ENCODE measurements around the gene SVEP1. TPM values are rescaled to one million over a fixed set of nuclear protein-coding genes. Genes with fewer than 3 reads are reported as not detected.

The SVEP1 gene
- total RNA-seq, 2 experiments from 2014 or later = not detected

GRCh38 chr9:110575945-110576344, 3.6 kb downstream of the SVEP1 start:
- H3K4me1 ChIP-seq (ENCODE audit: insufficient read depth, low read length, poor library complexity, severe bottlenecking) = no peaks in the 10 kb centered on the region
- no peak for DNase-seq (ENCODE audit: low spot score)
- no TSS peak for BruUV-seq (replicated peaks)
- no peaks in the 10 kb centered on the region for H3K79me2 ChIP-seq (ENCODE audit: insufficient read depth, low read depth, low read length)
- intact Hi-C loops (cut with micrococcal nuclease; ENCODE audit: unreplicated experiment) = no loop called here
- H3K36me3 ChIP-seq (ENCODE audit: insufficient read depth, low read length) = no peaks in the 10 kb centered on the region
- no peaks in the 10 kb centered on the region for H3K9me2 ChIP-seq (ENCODE audit: insufficient read depth, low read length)
- POLR2A ChIA-PET = no interaction called here
- no peak overlapping the region for H3K4me2 ChIP-seq (ENCODE audit: low read length)
- CTCF ChIA-PET (ENCODE audit: unreplicated experiment) = no interaction called here
- TF ChIP-seq CTCF (conservative IDR thresholded peaks at IDR 0.05; ENCODE audit: low read length) (no peak), EZH2phosphoT487 (IDR thresholded peaks at IDR 0.05; ENCODE audit: borderline replicate concordance, low read depth, low read length) (no peak)
- H4K20me1 ChIP-seq (ENCODE audit: insufficient read depth, low read length) = no peaks in the 10 kb centered on the region
- no peak overlapping the region for H2AFZ ChIP-seq (ENCODE audit: low read length)
- H3K27ac ChIP-seq (ENCODE audit: low read depth, low read length, poor library complexity, severe bottlenecking) = no peak overlapping the region
- H3K4me3 ChIP-seq (ENCODE audit: low read depth, low read length, poor library complexity, severe bottlenecking) = no peak overlapping the region
- H3K9me3 ChIP-seq (ENCODE audit: low read length) = no peaks in the 10 kb centered on the region

DNA sequence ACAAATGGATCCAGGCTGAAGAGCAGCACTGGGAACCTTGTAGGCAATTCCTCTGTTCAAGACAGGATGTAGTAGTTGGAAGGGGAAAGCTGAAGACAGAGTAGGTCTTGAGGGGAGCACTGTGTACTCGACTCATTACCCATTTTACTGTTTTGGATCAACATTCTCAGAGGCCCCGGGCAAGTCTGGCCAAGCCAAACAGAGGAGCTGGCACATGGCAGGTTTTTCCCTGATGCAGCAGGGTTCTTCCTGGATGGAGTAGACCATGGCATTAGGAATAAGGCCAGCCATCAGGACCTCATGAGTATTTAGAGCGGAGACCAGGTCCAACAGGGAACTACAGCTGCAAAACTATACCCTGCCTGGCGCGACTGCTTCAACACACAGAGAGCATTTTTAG, 4.4 kb downstream of the SVEP1 start:
- no peaks in the 10 kb centered on the region for H3K9me3 ChIP-seq (ENCODE audit: low read length)
- no peaks in the 10 kb centered on the region for H3K36me3 ChIP-seq (ENCODE audit: insufficient read depth, low read length)
- H2AFZ ChIP-seq (ENCODE audit: low read length) = no peak overlapping the region
- no peak for TF ChIP-seq EZH2phosphoT487 (IDR thresholded peaks at IDR 0.05; ENCODE audit: borderline replicate concordance, low read depth, low read length)
- TF ChIP-seq CTCF (conservative IDR thresholded peaks at IDR 0.05; ENCODE audit: low read length) = no peak
- ChIA-PET CTCF (ENCODE audit: unreplicated experiment) (no interaction called here), POLR2A (interaction anchor here (0.6 kb wide), 1 partner anchor 877 kb away, joined by 3 read pairs; no protein-coding TSS in a partner anchor)
- H3K27ac ChIP-seq (ENCODE audit: low read depth, low read length, poor library complexity, severe bottlenecking) = no peak overlapping the region
- intact Hi-C loops (cut with micrococcal nuclease; ENCODE audit: unreplicated experiment) = no loop called here
- no peaks in the 10 kb centered on the region for H4K20me1 ChIP-seq (ENCODE audit: insufficient read depth, low read length)
- H3K4me2 ChIP-seq (ENCODE audit: low read length) = no peak overlapping the region
- H3K9me2 ChIP-seq (ENCODE audit: insufficient read depth, low read length) = no peaks in the 10 kb centered on the region
- BruUV-seq (replicated peaks) = no TSS peak
- H3K79me2 ChIP-seq (ENCODE audit: insufficient read depth, low read depth, low read length) = no peaks in the 10 kb centered on the region
- H3K4me1 ChIP-seq (ENCODE audit: insufficient read depth, low read length, poor library complexity, severe bottlenecking) = no peaks in the 10 kb centered on the region
- no peak overlapping the region for H3K4me3 ChIP-seq (ENCODE audit: low read depth, low read length, poor library complexity, severe bottlenecking)
- no peak for DNase-seq (ENCODE audit: low spot score)

DNA sequence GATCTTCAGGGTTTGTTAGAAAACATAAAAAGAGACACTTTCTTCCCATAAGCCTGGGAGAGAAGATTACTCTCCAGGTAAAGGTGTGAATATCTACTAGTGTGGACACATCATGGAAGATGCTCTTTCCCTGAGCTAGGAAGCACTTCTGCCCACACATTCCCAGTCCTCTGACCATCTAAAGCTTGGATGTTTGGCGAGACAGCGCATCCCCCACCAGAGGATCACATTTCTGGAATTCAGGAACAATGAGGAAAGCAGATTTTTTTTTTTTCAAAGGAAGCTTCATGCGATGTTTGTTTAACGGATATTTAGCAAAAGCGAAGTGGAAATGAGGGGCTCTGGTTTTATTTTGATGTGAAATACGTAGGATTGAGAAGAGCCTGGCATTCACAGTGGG, 6.2 kb downstream of the SVEP1 start:
- DNase-seq (ENCODE audit: low spot score) = no peak
- Histone ChIP-seq H3K9me3 (ENCODE audit: low read length) (no peaks in the 10 kb centered on the region), H4K20me1 (ENCODE audit: insufficient read depth, low read length) (no peaks in the 10 kb centered on the region), H3K79me2 (ENCODE audit: insufficient read depth, low read depth, low read length) (no peaks in the 10 kb centered on the region), H3K4me3 (ENCODE audit: low read depth, low read length, poor library complexity, severe bottlenecking) (no peak overlapping the region), H3K4me2 (ENCODE audit: low read length) (no peak overlapping the region), H3K9me2 (ENCODE audit: insufficient read depth, low read length) (no peaks in the 10 kb centered on the region), H3K27ac (ENCODE audit: low read depth, low read length, poor library complexity, severe bottlenecking) (no peak overlapping the region), H3K36me3 (ENCODE audit: insufficient read depth, low read length) (no peaks in the 10 kb centered on the region), H3K4me1 (ENCODE audit: insufficient read depth, low read length, poor library complexity, severe bottlenecking) (no peaks in the 10 kb centered on the region), H2AFZ (ENCODE audit: low read length) (no peak overlapping the region)
- ChIA-PET POLR2A (interaction anchor here (0.6 to 0.7 kb wide), 2 partner anchors 140 to 374 kb away, joined by 4 read pairs; no protein-coding TSS in a partner anchor), CTCF (ENCODE audit: unreplicated experiment) (no interaction called here)
- no TSS peak for BruUV-seq (replicated peaks)
- intact Hi-C loops (cut with micrococcal nuclease; ENCODE audit: unreplicated experiment) = no loop called here
- TF ChIP-seq CTCF (conservative IDR thresholded peaks at IDR 0.05; ENCODE audit: low read length) (no peak), EZH2phosphoT487 (IDR thresholded peaks at IDR 0.05; ENCODE audit: borderline replicate concordance, low read depth, low read length) (no peak)
